IPS-NIHi11 (cell line): ENCODE results near the gene SFXN4.
"Not testable (repeated sequence)": the region's sequence is repeated elsewhere in the genome, so short reads cannot be mapped to it uniquely, and the experiment has no call there.

ENCODE experiments used
- DNase-seq: peaks from one replicate; pipeline ENCODE4 v3.0.0; 2012; ENCODE audit warnings: mixed read lengths, low spot score

SFXN4 gene

DNA sequence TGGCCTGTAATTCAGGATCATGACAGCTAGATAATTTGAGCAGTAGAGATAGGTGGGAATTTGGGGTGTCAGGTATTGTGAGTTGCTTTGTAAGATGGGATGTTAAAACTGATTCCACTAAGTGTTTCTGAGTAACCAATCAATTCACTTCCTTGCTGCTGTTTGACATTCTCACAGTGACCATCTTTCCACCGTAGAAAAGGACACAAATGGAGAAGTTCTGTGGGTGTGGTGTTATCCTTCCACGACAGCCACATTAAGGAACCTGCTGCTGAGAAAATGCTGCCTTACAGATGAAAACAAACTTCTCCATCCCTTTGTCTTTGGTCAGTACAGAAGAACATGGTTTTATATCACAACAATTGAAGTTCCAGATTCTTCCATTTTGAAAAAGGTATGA, 57.7 kb downstream of the SFXN4 start:
- not testable (repeated sequence) for DNase-seq

DNA sequence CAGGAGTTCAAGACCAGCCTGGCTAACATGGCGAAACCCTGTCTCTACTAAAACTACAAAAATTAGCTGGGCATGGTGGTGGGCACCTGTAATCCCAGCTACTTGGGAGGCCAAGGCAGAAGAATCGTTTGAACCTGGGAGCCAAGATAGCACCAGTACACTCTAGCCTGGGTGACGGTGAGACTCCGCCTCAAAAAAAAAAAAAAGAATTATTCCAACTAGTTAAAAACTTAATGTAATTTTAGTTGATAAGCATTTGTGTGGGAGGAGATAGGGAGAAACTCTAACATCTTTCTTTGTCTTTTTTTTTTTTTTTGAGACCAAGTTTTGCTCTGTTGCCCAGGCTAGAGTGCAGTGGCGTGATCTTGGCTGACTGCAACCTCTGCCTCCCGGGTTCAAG, 58.4 kb downstream of the SFXN4 start:
- DNase-seq = not testable (repeated sequence)

DNA sequence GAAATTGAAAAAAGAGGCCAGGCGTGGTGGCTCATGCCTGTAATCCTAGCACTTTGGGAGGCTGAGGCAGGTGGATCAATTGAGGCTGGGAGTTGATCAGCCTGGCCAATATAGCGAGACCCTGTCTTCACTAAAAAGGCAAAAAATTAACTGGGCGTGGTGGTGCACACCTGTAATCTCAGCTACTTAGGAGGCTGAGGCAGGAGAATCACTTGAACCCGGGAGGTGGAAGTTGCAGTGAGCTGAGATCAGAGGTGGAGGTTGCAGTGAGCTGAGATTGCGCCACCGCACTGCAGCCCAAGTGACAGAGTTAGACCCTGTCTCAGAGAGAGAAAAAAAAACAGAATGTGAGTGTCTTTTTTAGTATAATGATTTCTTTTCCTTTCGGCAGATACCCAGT, 59.6 kb downstream of the SFXN4 start:
- DNase-seq = not testable (repeated sequence)

DNA sequence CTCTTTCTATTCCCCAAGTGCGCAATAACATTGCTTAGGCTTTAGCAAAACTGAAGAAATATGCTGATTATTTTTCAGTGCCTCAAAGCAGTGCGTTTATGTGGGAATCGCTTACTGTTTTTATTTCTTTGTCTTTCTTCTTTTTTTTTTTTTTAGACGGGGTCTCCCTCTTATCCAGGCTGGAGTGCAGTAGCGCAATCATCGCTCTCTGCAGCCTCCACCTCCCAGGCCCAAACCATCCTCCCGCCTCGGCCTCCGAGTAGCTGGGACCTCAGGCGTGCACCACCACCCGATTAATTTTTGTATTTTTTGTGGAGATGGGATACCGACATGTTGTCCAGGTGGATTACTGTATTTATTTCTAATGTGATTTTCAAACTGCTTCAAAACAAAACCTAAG, 60.4 kb downstream of the SFXN4 start:
- DNase-seq = no peak

DNA sequence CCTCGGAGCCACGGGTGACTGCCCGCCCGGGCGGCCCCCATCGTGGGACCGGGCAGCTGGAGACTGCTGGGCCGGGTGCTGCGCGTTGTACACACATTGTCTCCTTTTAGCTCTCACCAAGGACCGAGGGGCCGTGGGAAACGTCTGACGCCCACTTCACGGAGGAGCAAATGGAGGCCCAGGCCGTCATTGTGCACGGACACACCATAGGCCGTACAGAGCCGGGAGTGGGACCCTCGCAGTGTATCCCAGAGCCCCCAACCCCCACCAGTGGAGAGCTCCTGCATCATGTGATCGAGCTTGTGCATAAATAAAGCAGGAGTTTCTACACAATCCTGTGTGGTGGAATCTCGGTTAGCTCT, 60.9 kb downstream of the SFXN4 start:
- DNase-seq = no peak

DNA sequence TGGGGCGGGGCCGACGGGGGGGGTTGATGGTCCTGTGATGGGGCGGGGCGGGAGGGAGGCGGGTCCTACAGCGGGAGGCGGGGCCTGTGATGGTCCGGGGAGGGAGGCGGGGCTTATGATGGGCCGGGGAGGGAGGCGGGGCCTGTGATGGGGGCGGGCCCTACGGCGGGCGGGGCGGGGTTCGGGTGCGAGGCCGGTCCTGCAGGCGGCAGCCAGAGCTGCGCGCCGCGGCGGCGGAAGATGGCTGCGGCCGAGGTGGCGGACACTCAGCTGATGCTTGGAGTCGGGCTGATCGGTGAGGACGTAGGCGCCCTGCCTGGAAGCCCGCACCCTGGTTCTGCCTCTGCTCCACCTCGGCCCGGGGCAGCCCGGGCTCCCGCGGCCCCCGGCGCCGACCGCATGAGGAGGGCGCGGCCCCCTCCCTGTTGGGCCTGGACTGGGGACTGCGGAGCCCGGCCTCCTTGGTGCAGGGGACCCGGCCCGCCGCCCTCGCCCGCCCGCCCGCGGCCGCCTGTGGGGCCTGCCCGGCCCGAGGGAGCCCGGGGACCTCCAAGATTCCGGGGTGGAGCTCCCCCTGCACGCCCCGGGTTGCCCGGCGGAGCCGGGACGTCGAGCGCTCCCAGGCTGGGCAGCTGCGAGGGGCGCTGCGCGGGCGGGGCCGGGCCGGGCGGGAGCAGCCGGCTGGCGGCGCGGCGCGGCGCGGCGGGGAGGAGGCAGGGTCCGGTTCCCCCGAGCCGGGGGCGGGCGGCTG, 61.4 kb downstream of the SFXN4 start, which contains the start of gene DENND10:
TSS of gene DENND10 (plus strand) at position 211 of the 751 bp plus-strand sequence. CDS start at position 241, 30 bp downstream.
- DNase-seq = peak; percentile 99

DNA sequence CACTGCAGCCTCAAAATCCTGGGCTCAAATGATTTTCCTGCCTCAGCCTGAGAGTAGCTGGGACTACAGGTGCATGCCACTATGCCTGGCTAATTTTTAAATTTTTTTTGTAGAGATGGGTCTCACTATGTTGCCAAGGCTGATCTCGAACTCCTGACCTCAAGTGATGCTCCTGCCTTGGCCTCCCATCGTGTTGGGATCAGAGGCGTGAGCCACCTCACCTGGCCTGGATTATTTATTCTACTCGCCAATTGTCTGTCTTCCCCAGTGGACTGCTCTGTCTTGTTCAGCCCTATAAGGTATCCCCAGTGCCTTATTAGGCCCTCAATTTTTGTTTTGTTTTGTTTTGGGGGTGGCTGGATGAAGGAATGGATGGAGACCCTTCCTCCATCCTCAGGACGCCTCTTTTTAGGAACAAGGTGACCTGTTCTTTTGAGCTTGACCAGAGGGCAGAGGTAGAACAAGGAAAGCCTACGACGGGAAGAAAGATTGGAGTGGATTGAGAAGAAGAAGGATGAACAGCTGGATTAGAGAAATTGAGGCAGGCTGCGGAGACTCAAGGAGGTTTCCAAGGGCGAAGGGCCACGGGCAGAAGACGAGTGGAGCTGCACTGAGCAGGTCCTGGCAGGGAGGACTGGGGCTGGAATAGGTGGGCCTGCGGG, 62.1 kb downstream of the SFXN4 start:
- no peak for DNase-seq

DNA sequence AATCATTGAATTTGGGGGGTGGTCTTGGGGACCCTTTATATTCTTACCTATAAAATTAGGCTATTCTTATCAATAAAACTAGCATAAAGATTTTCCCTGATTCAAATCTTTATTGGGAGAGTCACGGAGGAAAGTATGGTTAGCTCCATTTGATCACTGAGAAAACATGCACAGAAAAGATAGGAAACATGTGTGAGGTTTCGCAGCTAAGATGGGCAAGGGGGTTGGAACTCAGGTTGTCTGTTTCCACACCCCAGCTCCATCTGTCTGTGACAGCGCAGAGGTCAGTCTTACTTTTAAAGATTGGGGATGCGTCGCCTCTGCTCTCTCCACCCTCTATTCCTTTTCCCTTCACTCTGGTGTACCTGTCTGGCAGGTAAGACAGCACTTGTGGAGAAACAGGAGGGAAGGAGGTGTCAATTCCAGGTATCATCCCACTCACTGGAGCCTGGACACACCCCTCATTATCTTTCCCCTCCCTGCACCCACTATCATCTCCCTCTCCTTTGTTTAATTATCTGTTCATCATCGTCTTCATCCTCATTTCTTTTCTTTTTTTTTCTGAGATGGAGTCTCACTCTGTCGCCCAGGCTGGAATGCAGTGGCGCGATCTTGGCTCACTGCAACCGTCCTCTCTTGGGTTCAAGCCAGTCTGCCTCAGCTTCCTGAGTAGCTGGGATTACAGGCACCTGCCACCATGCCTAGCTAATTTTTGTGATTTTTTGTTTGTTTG, 64.0 kb downstream of the SFXN4 start:
- DNase-seq = no peak

DNA sequence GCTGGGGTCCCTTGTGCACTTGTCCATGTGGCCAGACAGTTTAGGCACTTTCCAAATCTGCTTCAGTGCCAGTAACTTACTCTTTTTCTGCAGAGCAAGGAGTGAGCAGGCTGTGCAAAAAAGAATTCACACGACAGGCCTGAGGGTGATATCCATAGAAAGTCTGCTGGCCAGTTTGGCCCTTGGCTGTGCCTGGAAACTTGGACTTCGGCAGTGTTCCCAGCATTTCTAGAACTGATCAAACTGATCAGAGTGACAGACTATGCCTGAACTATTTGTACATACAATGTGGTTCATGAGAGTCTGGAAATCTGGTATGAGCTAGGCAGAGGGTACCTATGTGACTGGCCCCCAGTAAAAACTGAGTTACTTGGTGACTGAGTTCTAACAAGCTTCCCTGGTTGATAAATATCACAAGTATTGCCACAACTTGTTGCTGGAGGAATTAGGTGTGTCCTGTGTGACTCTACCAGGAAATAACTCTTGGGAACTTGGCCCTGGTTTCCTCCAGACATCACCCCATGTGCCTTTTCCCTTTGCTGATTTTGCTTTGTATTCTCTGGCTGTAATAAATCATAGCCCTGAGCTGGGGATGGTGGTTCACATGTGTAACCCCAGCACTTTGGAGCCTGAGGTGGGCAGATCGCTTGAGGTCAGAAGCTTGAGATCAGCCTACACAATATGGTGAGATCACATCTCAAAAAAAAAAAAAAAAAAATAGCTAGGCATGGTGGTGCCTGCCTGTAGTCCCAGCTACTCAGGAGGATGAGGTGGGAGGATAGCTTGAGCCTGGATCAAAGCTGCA, 64.9 kb downstream of the SFXN4 start:
- no peak for DNase-seq

DNA sequence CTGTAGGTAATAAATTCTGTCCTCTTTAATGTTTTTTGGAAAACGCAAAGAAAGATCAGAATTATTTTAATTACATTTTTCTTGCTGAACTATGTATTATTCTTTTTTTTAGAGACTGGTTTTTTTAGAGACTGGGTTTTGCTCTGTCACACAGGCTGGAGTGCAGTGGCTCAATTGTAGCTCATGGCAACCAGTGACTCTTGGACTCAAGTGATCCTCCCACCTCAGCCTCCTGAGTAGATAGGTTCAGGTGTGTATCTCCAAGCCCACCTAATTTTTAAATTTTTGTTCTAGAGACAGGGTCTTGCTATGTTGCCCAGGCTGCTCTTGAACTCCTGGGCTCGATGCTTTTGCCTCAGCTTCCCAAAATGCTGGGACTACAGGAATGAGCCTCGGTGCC, 66.9 kb downstream of the SFXN4 start:
- no peak for DNase-seq

DNA sequence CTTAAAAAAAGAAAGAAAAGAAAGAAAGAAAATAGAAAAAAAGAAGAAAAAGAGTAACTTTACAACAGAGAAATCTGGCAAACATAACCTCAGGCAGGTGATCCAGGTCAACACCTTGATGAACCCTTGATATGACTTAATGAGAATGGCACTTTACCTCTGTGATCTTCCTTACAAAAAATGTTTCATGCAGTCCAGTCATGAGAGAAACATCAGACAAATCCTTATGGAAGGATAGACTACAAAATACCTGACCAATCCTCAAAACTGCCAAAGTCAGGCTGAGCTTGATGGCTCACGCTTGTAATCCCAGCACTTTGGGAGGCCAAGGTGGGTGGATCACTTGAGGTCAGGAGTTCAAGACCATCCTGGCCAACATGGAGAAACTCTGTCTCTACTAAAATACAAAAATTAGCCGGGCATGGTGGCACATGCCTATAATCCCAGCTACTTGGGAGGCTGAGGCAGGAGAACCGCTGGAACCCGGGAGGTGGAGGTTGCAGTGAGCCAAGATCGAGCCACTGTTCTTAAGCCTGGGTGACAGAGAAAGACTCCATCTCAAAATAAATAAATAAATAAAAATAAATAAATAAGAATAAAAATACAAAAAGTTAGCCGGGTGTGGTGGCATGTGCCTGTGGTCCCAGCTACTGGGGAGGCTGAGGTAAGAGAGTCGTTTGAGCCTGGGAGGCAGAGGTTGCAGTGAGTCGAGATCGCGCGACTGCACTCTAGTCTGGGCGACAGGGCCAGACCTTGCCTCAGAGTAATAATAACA, 68.7 kb downstream of the SFXN4 start:
- DNase-seq = not testable (repeated sequence)

DNA sequence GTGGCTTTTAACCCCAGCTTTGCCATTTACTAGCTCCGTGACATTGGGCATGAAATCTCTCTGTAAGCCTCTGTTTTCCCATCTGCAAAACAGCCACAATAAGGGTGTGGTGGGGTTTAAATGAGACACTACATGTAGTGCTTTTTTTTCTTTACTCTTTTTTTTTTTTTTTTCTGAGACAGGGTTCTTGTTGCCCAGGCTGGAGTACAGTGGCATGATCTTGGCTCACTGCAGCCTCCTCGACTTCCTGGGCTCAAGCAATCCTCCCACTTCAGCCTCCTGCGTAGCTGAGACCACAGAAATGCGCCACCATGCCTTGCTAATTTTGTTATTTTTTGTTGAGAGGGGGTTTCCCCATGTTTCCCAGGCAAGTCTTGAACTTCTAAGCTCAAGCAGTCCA, 69.9 kb downstream of the SFXN4 start:
- no peak for DNase-seq

DNA sequence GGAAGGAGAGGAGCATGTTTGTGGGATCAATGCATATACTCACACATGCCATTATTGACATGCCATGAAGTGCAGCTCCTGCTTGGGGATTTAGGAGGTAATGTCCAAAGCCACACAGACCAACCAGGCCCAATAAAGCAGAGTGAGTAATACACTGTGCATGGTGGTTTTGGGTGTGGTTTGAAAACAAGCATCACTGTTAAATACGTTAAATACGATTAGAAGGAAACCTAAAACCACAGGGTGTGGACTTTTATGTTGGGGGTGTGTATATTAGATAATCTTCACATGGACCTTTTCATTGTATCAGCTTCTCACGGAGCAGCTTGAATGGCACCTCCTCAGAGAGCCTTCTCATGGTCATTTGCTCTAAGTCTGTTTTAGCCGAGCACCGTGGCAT, 74.5 kb downstream of the SFXN4 start:
- DNase-seq = no peak
